HG03460 (cell line): ENCODE data around the gene FARS2.
A peak's percentile ranks its signal among the peaks of the same experiment; 100 is the strongest.

ENCODE experiments used
- ATAC-seq: cut with Tn5 transposase; IDR thresholded peaks from one replicate; pipeline ENCODE4 v1.9.1; 2021; ENCODE audit not compliant: unreplicated experiment

Gene FARS2

GRCh38 chr6:5710516-5710915, 449.2 kb downstream of the FARS2 start:
- no peak for ATAC-seq

- no peak for ATAC-seq
These were observed 449.6 kb downstream of the FARS2 start for GRCh38 chr6:5710936-5711335.

- ATAC-seq: no peak
These were observed 451.3 kb downstream of the FARS2 start for GRCh38 chr6:5712349-5713215.

GRCh38 chr6:5713519-5713918, 452.2 kb downstream of the FARS2 start:
- no peak for ATAC-seq

GRCh38 chr6:5718231-5718947, 457.1 kb downstream of the FARS2 start:
- ATAC-seq: no peak

- ATAC-seq: peak; percentile 97
These were observed 462.8 kb downstream of the FARS2 start for GRCh38 chr6:5723841-5724691.

GRCh38 chr6:5724911-5725310, 463.6 kb downstream of the FARS2 start:
- no peak for ATAC-seq

GRCh38 chr6:5726976-5727718, 465.8 kb downstream of the FARS2 start:
- no peak for ATAC-seq

GRCh38 chr6:5728351-5729079, 467.2 kb downstream of the FARS2 start:
- no peak for ATAC-seq

- no peak for ATAC-seq
These were observed 467.7 kb downstream of the FARS2 start for GRCh38 chr6:5729080-5729434.

- no peak for ATAC-seq
These were observed 468.7 kb downstream of the FARS2 start for GRCh38 chr6:5729813-5730517.

GRCh38 chr6:5730585-5731263, 469.4 kb downstream of the FARS2 start:
- ATAC-seq: no peak

GRCh38 chr6:5731435-5731834, 470.1 kb downstream of the FARS2 start:
- no peak for ATAC-seq

- no peak for ATAC-seq
These were observed 471.2 kb downstream of the FARS2 start for GRCh38 chr6:5732496-5732895.

GRCh38 chr6:5736016-5736738, 474.9 kb downstream of the FARS2 start:
- ATAC-seq: no peak

GRCh38 chr6:5737460-5737859, 476.1 kb downstream of the FARS2 start:
- no peak for ATAC-seq

GRCh38 chr6:5738211-5738610, 476.9 kb downstream of the FARS2 start:
- no peak for ATAC-seq

GRCh38 chr6:5744497-5744896, 483.2 kb downstream of the FARS2 start:
- ATAC-seq: no peak
